Kidney capillary endothelial cell (primary cell): ENCODE measurements around the gene GRM7.

Source experiments
- DNase-seq: peaks from one replicate; pipeline ENCODE4 v3.0.0-alpha.2; 2018; ENCODE audit warnings: low spot score

Gene GRM7

DNA sequence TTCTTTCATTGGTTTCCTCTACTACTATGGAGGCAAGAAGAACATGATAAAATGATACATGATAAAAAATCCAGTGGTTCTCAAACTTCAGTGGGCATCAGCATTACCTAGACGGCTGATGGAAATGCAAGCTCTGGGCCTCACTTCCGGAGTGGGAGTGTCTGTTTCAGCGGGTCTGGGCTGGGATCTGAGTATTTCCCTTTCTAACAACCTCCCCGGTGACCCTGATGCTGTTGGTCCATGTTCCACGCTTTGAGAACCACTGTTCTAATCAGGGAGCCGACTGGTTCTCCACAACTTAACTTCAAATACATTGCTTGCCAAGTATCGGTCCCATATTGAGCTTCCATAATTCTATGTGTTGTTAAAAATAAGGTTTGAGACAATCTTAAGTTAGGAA is 928.4 kb downstream of the GRM7 start:
- no peak for DNase-seq

DNA sequence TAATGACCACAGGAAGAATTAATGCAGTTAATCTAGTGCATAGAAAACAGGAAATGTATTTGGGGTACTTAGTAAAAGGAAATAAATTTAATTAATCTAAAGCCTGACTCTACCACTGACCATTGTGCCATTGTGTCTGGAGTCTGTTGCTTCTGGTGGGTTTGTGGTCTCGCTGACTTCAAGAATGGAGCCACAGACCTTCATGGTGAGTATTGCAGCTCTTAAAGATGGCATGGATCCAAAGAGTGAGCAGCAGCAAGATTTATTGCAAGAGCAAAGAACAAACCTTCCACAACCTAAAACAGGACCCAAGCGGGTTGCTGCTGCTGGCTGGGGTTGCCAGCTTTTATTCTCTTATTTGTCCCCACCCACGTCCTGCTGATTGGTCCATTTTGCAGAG is 929.2 kb downstream of the GRM7 start:
- no peak for DNase-seq
